SU-DHL-6 (cell line): ENCODE results near the gene IFIT2.

Source experiments
- H2AFZ ChIP-seq: fragments of 200-600 bp; sonication (generic); 2 replicates; pipeline ENCODE4 v1.6.1; 2014; ENCODE audit warnings: low read depth, mild to moderate bottlenecking, moderate library complexity, mixed read lengths, antibody characterized with exemption, low read length; ENCODE audit not compliant: severe bottlenecking
- H3F3A ChIP-seq: fragments of 200-600 bp; shearing (Covaris generic); 2 replicates; pipeline ENCODE4 v1.6.0; 2016; ENCODE audit warnings: antibody characterized with exemption, mild to moderate bottlenecking; ENCODE audit not compliant: insufficient read depth
- H3K27ac ChIP-seq: fragments of 200-600 bp; sonication (generic); 2 replicates; pipeline ENCODE4 v1.5.1; 2016; ENCODE audit warnings: low read depth, mild to moderate bottlenecking, low read length, moderate library complexity, mixed read lengths
- H3K27me3 ChIP-seq: fragments of 200-600 bp; sonication (generic), shearing (Covaris generic); 2 replicates; pipeline ENCODE4 v1.6.0; 2014; ENCODE audit warnings: mild to moderate bottlenecking, low read length
- H3K36me3 ChIP-seq: fragments of 200-600 bp; sonication (generic); 2 replicates; pipeline ENCODE4 v1.6.1; 2014; ENCODE audit warnings: mild to moderate bottlenecking, low read length, mixed read lengths
- H3K4me2 ChIP-seq: fragments of 300-600, 200-600 bp; shearing (Covaris generic), sonication (generic); 2 replicates; pipeline ENCODE4 v1.6.0; 2014; ENCODE audit warnings: low read length, low read depth, mild to moderate bottlenecking; ENCODE audit not compliant: poor library complexity, severe bottlenecking
- H3K4me3 ChIP-seq: fragments of 200-600 bp; sonication (generic); 2 replicates; pipeline ENCODE4 v1.5.1; 2014; ENCODE audit warnings: antibody characterized with exemption, low read length, mild to moderate bottlenecking, mixed read lengths; ENCODE audit not compliant: insufficient read depth, poor library complexity, severe bottlenecking
- H3K79me2 ChIP-seq: fragments of 200-600 bp; sonication (generic); 2 replicates; pipeline ENCODE4 v1.6.1; 2014; ENCODE audit warnings: mild to moderate bottlenecking, low read length, moderate library complexity; ENCODE audit not compliant: insufficient read depth
- H3K9ac ChIP-seq: fragments of 200-600 bp; sonication (generic); 2 replicates; pipeline ENCODE4 v1.7.0; 2014; ENCODE audit warnings: mild to moderate bottlenecking, low read length
- H3K9me2 ChIP-seq: fragments of 200-600 bp; sonication (generic); replicated peaks from 2 replicates; pipeline ENCODE4 v1.6.1; 2014; ENCODE audit warnings: low read length; ENCODE audit not compliant: insufficient read depth
- H3K9me3 ChIP-seq: fragments of 200-600 bp; sonication (generic); 2 replicates; pipeline ENCODE4 v1.6.1; 2014; ENCODE audit warnings: low read length, mixed read lengths; ENCODE audit not compliant: insufficient read depth
- H4K20me1 ChIP-seq: fragments of 200-600 bp; sonication (generic); 2 replicates; pipeline ENCODE4 v1.6.1; 2014; ENCODE audit warnings: low read depth, mild to moderate bottlenecking, antibody characterized with exemption, low read length, moderate library complexity, mixed read lengths
- CTCF ChIP-seq: fragments of 200-600 bp; sonication (generic); IDR thresholded peaks from one replicate; pipeline ENCODE4 v1.5.1; 2017; ENCODE audit warnings: antibody characterized with exemption, mild to moderate bottlenecking, low read length, moderate library complexity; ENCODE audit not compliant: insufficient read depth, poor library complexity, severe bottlenecking
- EZH2phosphoT487 ChIP-seq: fragments of 200-600 bp; sonication (generic), shearing (Covaris generic); conservative IDR thresholded peaks from 2 replicates; pipeline ENCODE4 v1.6.1; 2018; ENCODE audit warnings: mild to moderate bottlenecking, antibody characterized with exemption, low read length, moderate library complexity, mixed read lengths

Gene IFIT2

GRCh38 chr10:89263091-89263490 lies 38.8 kb upstream of the IFIT2 start:
- no peak overlapping the region for H3K4me2 ChIP-seq
- no peak overlapping the region for H3K4me3 ChIP-seq
- H3F3A ChIP-seq: no peaks in the 10 kb centered on the region
- no peak overlapping the region for H2AFZ ChIP-seq
- no peaks in the 10 kb centered on the region for H3K27me3 ChIP-seq
- no peaks in the 10 kb centered on the region for H4K20me1 ChIP-seq
- no peaks in the 10 kb centered on the region for H3K79me2 ChIP-seq
- TF ChIP-seq EZH2phosphoT487: no peak
- TF ChIP-seq CTCF: no peak
- H3K9me3 ChIP-seq: peaks cover 11% of the 10 kb centered on the region; the same call in 1 of the 2 replicates
- H3K36me3 ChIP-seq: no peaks in the 10 kb centered on the region
- no peaks in the 10 kb centered on the region for H3K9me2 ChIP-seq
- no peak overlapping the region for H3K9ac ChIP-seq
- H3K27ac ChIP-seq: no peak overlapping the region

DNA sequence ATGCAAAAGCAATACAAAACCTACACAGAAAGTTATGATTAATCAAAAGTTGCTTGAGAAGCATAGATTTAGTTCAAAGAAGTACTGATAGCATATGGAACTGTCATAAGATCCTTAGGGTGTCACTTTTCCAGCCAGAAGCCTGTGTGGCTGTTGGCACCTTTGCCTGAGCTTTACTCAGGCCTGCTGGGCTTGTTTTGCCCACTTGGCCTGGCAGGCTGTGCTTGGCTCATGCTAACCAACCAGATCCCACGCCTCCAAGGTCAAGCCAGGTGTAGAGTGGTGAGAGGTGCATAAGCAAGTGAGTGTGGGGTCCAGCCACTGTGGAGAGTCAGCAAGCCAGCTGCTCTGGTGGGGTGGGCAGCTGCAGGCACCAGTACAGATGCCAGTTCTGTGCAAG lies 38.3 kb upstream of the IFIT2 start:
- no peaks in the 10 kb centered on the region for H3K79me2 ChIP-seq
- no peak overlapping the region for H3K4me2 ChIP-seq
- no peaks in the 10 kb centered on the region for H3K27me3 ChIP-seq
- no peaks in the 10 kb centered on the region for H3K9me2 ChIP-seq
- no peak overlapping the region for H3K4me3 ChIP-seq
- H3F3A ChIP-seq: no peaks in the 10 kb centered on the region
- H2AFZ ChIP-seq: no peak overlapping the region
- no peak overlapping the region for H3K9ac ChIP-seq
- no peaks in the 10 kb centered on the region for H4K20me1 ChIP-seq
- no peak overlapping the region for H3K27ac ChIP-seq
- TF ChIP-seq CTCF (no peak), EZH2phosphoT487 (no peak)
- no peaks in the 10 kb centered on the region for H3K36me3 ChIP-seq
- H3K9me3 ChIP-seq: peaks cover 11% of the 10 kb centered on the region; the same call in 1 of the 2 replicates

GRCh38 chr10:89266721-89267453 lies 35.0 kb upstream of the IFIT2 start:
- TF ChIP-seq CTCF (no peak), EZH2phosphoT487 (no peak)
- Histone ChIP-seq H3K27ac (no peak overlapping the region), H3K36me3 (no peaks in the 10 kb centered on the region), H2AFZ (no peak overlapping the region), H3K4me2 (no peak overlapping the region), H3F3A (no peaks in the 10 kb centered on the region), H3K9me3 (peaks cover 11% of the 10 kb centered on the region; the same call in 1 of the 2 replicates), H3K9ac (no peak overlapping the region), H4K20me1 (no peaks in the 10 kb centered on the region), H3K9me2 (no peaks in the 10 kb centered on the region), H3K27me3 (no peaks in the 10 kb centered on the region), H3K4me3 (no peak overlapping the region), H3K79me2 (no peaks in the 10 kb centered on the region)
